HG03354 (cell line): ENCODE results near the gene TBX2.
"Not testable (repeated sequence)": the region's sequence is repeated elsewhere in the genome, so short reads cannot be mapped to it uniquely, and the experiment has no call there.

Source experiments
- ATAC-seq: cut with Tn5 transposase; IDR thresholded peaks from one replicate; pipeline ENCODE4 v1.9.1; 2021; ENCODE audit warnings: mild to moderate bottlenecking; ENCODE audit not compliant: unreplicated experiment, poor library complexity, severe bottlenecking

Gene TBX2

GRCh38 chr17:61423967-61424649, 24.5 kb downstream of the TBX2 start:
- no peak for ATAC-seq

GRCh38 chr17:61425682-61426481, 26.2 kb downstream of the TBX2 start:
- ATAC-seq = no peak

GRCh38 chr17:61426482-61427304, 27.1 kb downstream of the TBX2 start:
- ATAC-seq = no peak

GRCh38 chr17:61427567-61427966, 27.9 kb downstream of the TBX2 start:
- no peak for ATAC-seq

GRCh38 chr17:61429274-61429673, 29.6 kb downstream of the TBX2 start:
- ATAC-seq = no peak

- not testable (repeated sequence) for ATAC-seq
These were observed 30.2 kb downstream of the TBX2 start for GRCh38 chr17:61429831-61430230.

- ATAC-seq = no peak
These were observed 32.1 kb downstream of the TBX2 start for GRCh38 chr17:61431594-61432311.

GRCh38 chr17:61436273-61436672, 36.6 kb downstream of the TBX2 start:
- ATAC-seq = no peak

- ATAC-seq = no peak
These were observed 37.5 kb downstream of the TBX2 start for GRCh38 chr17:61436995-61437704.

GRCh38 chr17:61440697-61441096, 41.1 kb downstream of the TBX2 start:
- ATAC-seq = no peak

GRCh38 chr17:61441507-61441906, 41.9 kb downstream of the TBX2 start:
- ATAC-seq = not testable (repeated sequence)

GRCh38 chr17:61442136-61442775, 42.6 kb downstream of the TBX2 start:
- ATAC-seq = no peak

GRCh38 chr17:61442878-61443474, 43.3 kb downstream of the TBX2 start:
- no peak for ATAC-seq

GRCh38 chr17:61443475-61443882, 43.8 kb downstream of the TBX2 start:
- ATAC-seq = no peak

GRCh38 chr17:61444075-61444474, 44.4 kb downstream of the TBX2 start:
- ATAC-seq = no peak

- no peak for ATAC-seq
These were observed 45.2 kb downstream of the TBX2 start for GRCh38 chr17:61444831-61445230.

GRCh38 chr17:61447358-61447757, 47.7 kb downstream of the TBX2 start:
- no peak for ATAC-seq

- no peak for ATAC-seq
These were observed 48.4 kb downstream of the TBX2 start for GRCh38 chr17:61448042-61448441.
